Liver (tissue), 3 donors: ENCODE measurements around the gene HIBADH.

Source experiments
- GABPA ChIP-seq, 2 donors: IDR thresholded peaks in 1 of 2; conservative IDR thresholded peaks in 1 of 2; 2 replicates each; pipeline ENCODE4 v1.6.1; 2016; ENCODE audit warnings: antibody characterized with exemption in 2 of 2, mild to moderate bottlenecking in 1 of 2, moderate library complexity in 1 of 2
- JUND ChIP-seq, 2 donors: IDR thresholded peaks; 2 replicates each; pipeline ENCODE4 v1.6.1; 2016; ENCODE audit warnings: antibody characterized with exemption in 2 of 2
- RAD21 ChIP-seq, 2 donors: IDR thresholded peaks; 2 replicates each; pipeline ENCODE4 v1.6.1; 2016; ENCODE audit warnings: antibody characterized with exemption in 2 of 2, mild to moderate bottlenecking in 2 of 2
- YY1 ChIP-seq: IDR thresholded peaks from 2 replicates; pipeline ENCODE4 v1.6.1; 2016; ENCODE audit warnings: antibody characterized with exemption, mild to moderate bottlenecking
- TF ChIP-seq, protein P1 (sequence below): fragments of 150-350 bp; IDR thresholded peaks from 2 replicates; pipeline ENCODE4 v1.5.1; 2017; ENCODE audit warnings: improper control_type of control experiment, low read depth, low read length; ENCODE audit not compliant: missing input control
- donor health status: healthy.
- donor health status: healthy.

DNA sequence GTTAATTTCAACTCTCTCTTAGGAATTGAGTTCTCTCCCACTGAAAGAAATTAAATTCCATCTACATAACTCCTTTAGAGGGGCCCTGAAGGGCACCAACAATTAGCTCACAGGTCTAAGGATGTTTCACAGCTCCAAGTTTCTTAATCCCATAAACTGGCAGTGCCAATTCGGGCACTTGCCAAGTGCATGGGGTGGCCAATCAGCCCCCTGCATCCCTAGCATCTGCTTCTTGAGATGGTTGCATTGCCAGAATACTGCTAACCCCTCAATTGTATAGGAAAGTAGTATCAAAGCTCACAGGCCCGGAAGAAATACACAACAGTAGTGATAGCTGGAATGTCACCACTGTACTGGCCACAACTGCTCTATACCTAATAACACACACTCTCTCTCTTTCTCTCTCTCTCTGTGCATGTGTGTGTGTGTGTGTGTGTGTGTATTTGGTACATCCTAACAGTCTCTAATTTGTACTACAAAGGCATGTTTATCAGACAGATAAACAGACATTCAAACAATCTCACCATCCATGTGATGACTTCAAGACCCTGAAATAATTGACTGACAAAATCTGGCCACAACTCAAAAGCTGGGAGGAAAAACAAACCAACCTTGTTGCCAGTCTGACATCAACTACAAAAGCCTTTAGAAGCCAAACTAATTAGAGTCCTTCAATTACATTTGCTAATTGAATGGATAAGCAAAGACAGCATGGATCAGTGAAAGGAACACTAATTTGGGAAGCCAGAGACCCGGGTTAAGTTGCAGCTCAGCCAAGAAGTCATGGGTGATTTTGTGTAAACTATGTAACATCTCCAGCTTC, 27.8 kb downstream of the HIBADH start:
- TF ChIP-seq YY1 (no peak), JUND (IDR thresholded peaks at IDR 0.05) (no peak), GABPA (IDR thresholded peaks at IDR 0.05 in 1 of 2, conservative IDR thresholded peaks at IDR 0.05 in 1 of 2) (no peak), RAD21 (IDR thresholded peaks at IDR 0.05) (no peak)
- TF ChIP-seq, protein P1, sequence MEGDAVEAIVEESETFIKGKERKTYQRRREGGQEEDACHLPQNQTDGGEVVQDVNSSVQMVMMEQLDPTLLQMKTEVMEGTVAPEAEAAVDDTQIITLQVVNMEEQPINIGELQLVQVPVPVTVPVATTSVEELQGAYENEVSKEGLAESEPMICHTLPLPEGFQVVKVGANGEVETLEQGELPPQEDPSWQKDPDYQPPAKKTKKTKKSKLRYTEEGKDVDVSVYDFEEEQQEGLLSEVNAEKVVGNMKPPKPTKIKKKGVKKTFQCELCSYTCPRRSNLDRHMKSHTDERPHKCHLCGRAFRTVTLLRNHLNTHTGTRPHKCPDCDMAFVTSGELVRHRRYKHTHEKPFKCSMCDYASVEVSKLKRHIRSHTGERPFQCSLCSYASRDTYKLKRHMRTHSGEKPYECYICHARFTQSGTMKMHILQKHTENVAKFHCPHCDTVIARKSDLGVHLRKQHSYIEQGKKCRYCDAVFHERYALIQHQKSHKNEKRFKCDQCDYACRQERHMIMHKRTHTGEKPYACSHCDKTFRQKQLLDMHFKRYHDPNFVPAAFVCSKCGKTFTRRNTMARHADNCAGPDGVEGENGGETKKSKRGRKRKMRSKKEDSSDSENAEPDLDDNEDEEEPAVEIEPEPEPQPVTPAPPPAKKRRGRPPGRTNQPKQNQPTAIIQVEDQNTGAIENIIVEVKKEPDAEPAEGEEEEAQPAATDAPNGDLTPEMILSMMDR, result no peak
